GM23338 (cell line): ENCODE data around the gene EIF4E. TPM values are rescaled to one million over a fixed set of nuclear protein-coding genes. Genes with fewer than 3 reads are reported as not detected.
A peak's percentile ranks its signal among the peaks of the same experiment; 100 is the strongest.

Source experiments
- ATAC-seq: fragments of 200-7000 bp; cut with Tn5 transposase; 3 replicates; pipeline ENCODE4 v1.9.1; 2020
- DNase-seq: peaks from one replicate; pipeline ENCODE4 v3.0.0-alpha.2; 2015; ENCODE audit warnings: low spot score
- H2AFZ ChIP-seq: fragments of 200-600 bp; sonication (generic); 2 replicates; pipeline ENCODE4 v1.8.0; 2016; ENCODE audit warnings: antibody characterized with exemption, mild to moderate bottlenecking, moderate library complexity
- H3F3A ChIP-seq: fragments of 200-600 bp; sonication (generic); replicated peaks from 2 replicates; pipeline ENCODE4 v1.8.0; 2017; ENCODE audit warnings: antibody characterized with exemption, mixed run types, low read depth
- H3K27ac ChIP-seq: fragments of 200-600 bp; sonication (generic); 2 replicates; pipeline ENCODE4 v1.6.1; 2016; ENCODE audit warnings: low read depth
- H3K27me3 ChIP-seq: fragments of 200-600 bp; sonication (generic); 2 replicates; pipeline ENCODE4 v1.8.0; 2016; ENCODE audit warnings: mild to moderate bottlenecking, mixed run types, moderate library complexity; ENCODE audit not compliant: insufficient read depth
- H3K36me3 ChIP-seq: fragments of 200-600 bp; sonication (generic); 2 replicates; pipeline ENCODE4 v1.8.0; 2016; ENCODE audit warnings: mild to moderate bottlenecking; ENCODE audit not compliant: insufficient read depth
- H3K4me1 ChIP-seq: fragments of 200-600 bp; sonication (generic); 2 replicates; pipeline ENCODE4 v1.8.0; 2016; ENCODE audit warnings: mild to moderate bottlenecking, moderate library complexity; ENCODE audit not compliant: insufficient read depth
- H3K4me2 ChIP-seq: fragments of 200-600 bp; sonication (generic); 2 replicates; pipeline ENCODE4 v1.7.1; 2017; ENCODE audit warnings: mixed run types
- H3K4me3 ChIP-seq: fragments of 200-600 bp; sonication (generic); 2 replicates; pipeline ENCODE4 v1.6.1; 2016; ENCODE audit warnings: mixed run types
- H3K79me2 ChIP-seq: fragments of 200-600 bp; sonication (generic); replicated peaks from 2 replicates; pipeline ENCODE4 v1.8.0; 2017; ENCODE audit warnings: mild to moderate bottlenecking; ENCODE audit not compliant: insufficient read depth
- H3K9me2 ChIP-seq: fragments of 200-600 bp; sonication (generic); 2 replicates; pipeline ENCODE4 v1.8.0; 2017; ENCODE audit not compliant: insufficient read depth
- H4K20me1 ChIP-seq: fragments of 200-600 bp; sonication (generic); replicated peaks from 2 replicates; pipeline ENCODE4 v1.8.0; 2017; ENCODE audit warnings: mild to moderate bottlenecking; ENCODE audit not compliant: insufficient read depth
- H3K27ac Mint-ChIP-seq: 2 replicates; pipeline ENCODE4 v1.8.0; 2020; ENCODE audit warnings: inconsistent platforms, mild to moderate bottlenecking, moderate library complexity, mixed read lengths
- H3K27me3 Mint-ChIP-seq: 3 replicates; pipeline ENCODE4 v1.8.0; 2022; ENCODE audit warnings: low read depth, mild to moderate bottlenecking, moderate library complexity, mixed read lengths, inconsistent platforms; ENCODE audit not compliant: insufficient read depth, poor library complexity
- H3K36me3 Mint-ChIP-seq: 3 replicates; pipeline ENCODE4 v1.8.0; 2021; ENCODE audit warnings: low read depth, mild to moderate bottlenecking, inconsistent platforms, moderate library complexity, mixed read lengths
- H3K4me1 Mint-ChIP-seq: 3 replicates; pipeline ENCODE4 v1.8.0; 2020; ENCODE audit warnings: mild to moderate bottlenecking, inconsistent platforms, mixed read lengths
- H3K4me3 Mint-ChIP-seq: 3 replicates; pipeline ENCODE4 v1.8.0; 2021; ENCODE audit warnings: moderate library complexity, mild to moderate bottlenecking, inconsistent platforms, mixed read lengths
- H3K9me3 Mint-ChIP-seq: 3 replicates; pipeline ENCODE4 v1.8.0; 2020; ENCODE audit warnings: moderate library complexity, mild to moderate bottlenecking, inconsistent platforms, mixed read lengths
- CREB1 ChIP-seq: fragments of 250-450 bp; sonication (Bioruptor Pico); IDR thresholded peaks from 2 replicates; pipeline ENCODE4 v1.5.0; 2020; ENCODE audit warnings: low read depth, mild to moderate bottlenecking, moderate library complexity
- EZH2 ChIP-seq: fragments of 200-600 bp; sonication (generic); IDR thresholded peaks from one replicate; pipeline ENCODE4 v1.8.0; 2017; ENCODE audit warnings: antibody characterized with exemption, mild to moderate bottlenecking, low read depth; ENCODE audit not compliant: unreplicated experiment
- EZH2phosphoT487 ChIP-seq: fragments of 200-600 bp; sonication (generic); IDR thresholded peaks from one replicate; pipeline ENCODE4 v1.8.1; 2018; ENCODE audit warnings: antibody characterized with exemption; ENCODE audit not compliant: unreplicated experiment
- JUNB ChIP-seq: IDR thresholded peaks from one replicate; pipeline ENCODE4 v1.6.1; 2016; ENCODE audit warnings: antibody characterized with exemption; ENCODE audit not compliant: unreplicated experiment
- NANOG ChIP-seq: IDR thresholded peaks from 2 replicates; pipeline ENCODE4 v1.6.1; 2016; ENCODE audit warnings: antibody characterized with exemption, borderline replicate concordance
- POLR2AphosphoS5 ChIP-seq: IDR thresholded peaks from 2 replicates; pipeline ENCODE4 v1.6.1; 2016; ENCODE audit warnings: antibody characterized with exemption, low read depth
- ZNF114 ChIP-seq: fragments of 250-450 bp; sonication (Bioruptor Pico); IDR thresholded peaks from 2 replicates; pipeline ENCODE4 v1.5.0; 2020; ENCODE audit warnings: mild to moderate bottlenecking, moderate library complexity
- ZNF331 ChIP-seq: fragments of 250-450 bp; sonication (Bioruptor Pico); IDR thresholded peaks from 2 replicates; pipeline ENCODE4 v1.5.0; 2020; ENCODE audit warnings: low read depth, mild to moderate bottlenecking, moderate library complexity
- polyA plus RNA-seq: library from polyadenylated mRNA; unstranded; fragments of >200 nt; fragmentation: Nextera tagmentation; extraction: Ambion mirVana; gene quantifications from 2 replicates; pipeline ENCODE4 v1.2.1, GENCODE V29; 2016
- total RNA-seq: library from RNA; depleted of rRNA; stranded (reverse); fragments of >200 nt; shearing (Covaris generic); gene quantifications from 2 replicates; pipeline ENCODE4 v1.2.3, GENCODE V29; 2014
- TF ChIP-seq, protein P1 (sequence below): IDR thresholded peaks from one replicate; pipeline ENCODE4 v1.6.1; 2018; ENCODE audit warnings: antibody characterized with exemption; ENCODE audit not compliant: unreplicated experiment
- TF ChIP-seq, protein P2 (sequence below), 2 experiments: fragments of 200-600 bp in 1 of 2; sonication (generic) in 1 of 2; conservative IDR thresholded peaks; 2 replicates each; pipeline versions ENCODE4 v1.5.1 to v1.6.1; 2016 to 2017; ENCODE audit warnings: antibody characterized with exemption in 2 of 2, low read depth in 2 of 2, mild to moderate bottlenecking in 2 of 2, moderate library complexity in 1 of 2
- TF ChIP-seq, protein P3 (sequence below): IDR thresholded peaks from 2 replicates; pipeline ENCODE4 v1.6.1; 2016; ENCODE audit warnings: antibody characterized with exemption

EIF4E gene
- total and polyA plus RNA-seq, 2 experiments from 2014 or later: 113 to 351 TPM

DNA sequence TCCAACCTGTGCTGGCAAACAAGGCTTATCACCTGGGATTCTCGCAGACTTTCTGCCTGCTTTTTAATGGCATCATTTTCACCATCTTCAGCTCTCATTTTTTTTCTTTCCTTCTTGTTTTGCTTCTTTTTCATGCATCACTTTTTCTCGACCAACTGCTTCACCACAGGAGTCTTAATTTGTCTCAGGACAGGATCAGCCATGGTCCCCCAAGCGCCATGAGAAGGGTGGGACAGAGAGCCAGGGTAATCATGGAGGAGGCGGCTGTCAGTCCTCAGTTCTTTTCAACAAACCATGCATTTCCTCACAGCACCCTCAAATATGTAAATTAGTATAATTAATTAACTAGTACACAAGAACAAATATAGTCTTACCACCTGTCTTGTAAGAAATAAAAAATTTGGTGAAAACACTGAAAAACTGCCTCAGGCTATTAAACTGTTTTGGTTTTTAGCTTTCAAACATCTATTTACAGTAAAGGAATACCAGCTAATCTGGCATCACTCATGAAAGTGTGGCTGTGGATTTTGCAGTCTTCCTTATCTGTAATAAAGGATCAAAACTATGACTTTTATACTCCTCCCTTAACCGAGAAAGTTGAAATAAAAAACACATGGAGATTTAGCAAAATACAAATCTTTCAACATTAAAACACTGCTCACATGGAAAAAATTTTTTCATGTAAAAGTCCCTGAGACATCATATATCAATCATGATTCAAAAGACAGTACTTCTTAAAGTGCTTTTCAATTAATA lies 19.1 kb downstream of the EIF4E start (continued):
- TF ChIP-seq ZNF114 (CRISPR knock-in tag): no peak

DNA sequence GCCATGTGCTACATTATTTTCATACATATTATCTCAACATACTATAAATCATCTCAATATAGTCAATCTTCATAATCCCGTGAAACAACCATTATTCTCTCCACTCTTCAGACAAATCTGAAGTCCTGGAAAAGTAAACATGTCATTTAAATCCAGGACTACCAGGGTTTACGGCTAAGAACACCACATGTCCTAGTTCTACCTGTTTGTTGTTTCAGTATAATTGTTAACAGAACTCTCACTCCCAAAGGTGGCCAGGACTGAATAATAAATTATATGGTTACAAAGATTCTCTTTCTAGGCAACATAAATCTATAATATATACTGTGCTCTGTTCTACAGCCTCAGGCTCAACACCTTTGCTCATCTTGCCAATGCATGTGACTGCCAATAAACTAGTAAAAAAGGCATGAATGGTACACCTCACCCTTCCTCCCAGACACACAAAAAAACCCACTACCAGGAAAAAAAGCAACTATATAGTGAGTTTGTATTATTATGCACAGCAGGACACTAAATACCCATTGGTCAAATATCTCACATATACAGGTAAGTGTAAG lies 20.1 kb downstream of the EIF4E start:
- Histone ChIP-seq H3K36me3 (no peaks in the 10 kb centered on the region), H3K27ac (0 out of 2 replicates have a peak overlapping the region, but pooled peaks have one; percentile 35), H3K79me2 (peaks cover 100% of the 10 kb centered on the region), H3K9me2 (no peaks in the 10 kb centered on the region), H3K4me2 (no peak overlapping the region), H4K20me1 (peaks cover 83% of the 10 kb centered on the region), H3K27me3 (no peaks in the 10 kb centered on the region), H3F3A (no peaks in the 10 kb centered on the region), H3K4me3 (no peak overlapping the region), H3K4me1 (peaks cover 45% of the 10 kb centered on the region), H2AFZ (no peak overlapping the region)
- Mint-ChIP-seq H3K9me3 (no peaks in the 10 kb centered on the region), H3K27ac (no peak overlapping the region), H3K36me3 (no peaks in the 10 kb centered on the region; the same call in 2 of the 3 replicates), H3K4me1 (peaks cover 50% of the 10 kb centered on the region), H3K27me3 (peaks cover 1% of the 10 kb centered on the region), H3K4me3 (no peak overlapping the region)
- no peak for ATAC-seq
- DNase-seq: no peak
- TF ChIP-seq CREB1 (no peak), JUNB (no peak), NANOG (no peak), POLR2AphosphoS5 (no peak), EZH2 (no peak), ZNF114 (CRISPR knock-in tag) (no peak), ZNF331 (CRISPR knock-in tag) (no peak), EZH2phosphoT487 (no peak)
- TF ChIP-seq, protein P1, sequence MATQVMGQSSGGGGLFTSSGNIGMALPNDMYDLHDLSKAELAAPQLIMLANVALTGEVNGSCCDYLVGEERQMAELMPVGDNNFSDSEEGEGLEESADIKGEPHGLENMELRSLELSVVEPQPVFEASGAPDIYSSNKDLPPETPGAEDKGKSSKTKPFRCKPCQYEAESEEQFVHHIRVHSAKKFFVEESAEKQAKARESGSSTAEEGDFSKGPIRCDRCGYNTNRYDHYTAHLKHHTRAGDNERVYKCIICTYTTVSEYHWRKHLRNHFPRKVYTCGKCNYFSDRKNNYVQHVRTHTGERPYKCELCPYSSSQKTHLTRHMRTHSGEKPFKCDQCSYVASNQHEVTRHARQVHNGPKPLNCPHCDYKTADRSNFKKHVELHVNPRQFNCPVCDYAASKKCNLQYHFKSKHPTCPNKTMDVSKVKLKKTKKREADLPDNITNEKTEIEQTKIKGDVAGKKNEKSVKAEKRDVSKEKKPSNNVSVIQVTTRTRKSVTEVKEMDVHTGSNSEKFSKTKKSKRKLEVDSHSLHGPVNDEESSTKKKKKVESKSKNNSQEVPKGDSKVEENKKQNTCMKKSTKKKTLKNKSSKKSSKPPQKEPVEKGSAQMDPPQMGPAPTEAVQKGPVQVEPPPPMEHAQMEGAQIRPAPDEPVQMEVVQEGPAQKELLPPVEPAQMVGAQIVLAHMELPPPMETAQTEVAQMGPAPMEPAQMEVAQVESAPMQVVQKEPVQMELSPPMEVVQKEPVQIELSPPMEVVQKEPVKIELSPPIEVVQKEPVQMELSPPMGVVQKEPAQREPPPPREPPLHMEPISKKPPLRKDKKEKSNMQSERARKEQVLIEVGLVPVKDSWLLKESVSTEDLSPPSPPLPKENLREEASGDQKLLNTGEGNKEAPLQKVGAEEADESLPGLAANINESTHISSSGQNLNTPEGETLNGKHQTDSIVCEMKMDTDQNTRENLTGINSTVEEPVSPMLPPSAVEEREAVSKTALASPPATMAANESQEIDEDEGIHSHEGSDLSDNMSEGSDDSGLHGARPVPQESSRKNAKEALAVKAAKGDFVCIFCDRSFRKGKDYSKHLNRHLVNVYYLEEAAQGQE: no peak
- TF ChIP-seq, protein P2, sequence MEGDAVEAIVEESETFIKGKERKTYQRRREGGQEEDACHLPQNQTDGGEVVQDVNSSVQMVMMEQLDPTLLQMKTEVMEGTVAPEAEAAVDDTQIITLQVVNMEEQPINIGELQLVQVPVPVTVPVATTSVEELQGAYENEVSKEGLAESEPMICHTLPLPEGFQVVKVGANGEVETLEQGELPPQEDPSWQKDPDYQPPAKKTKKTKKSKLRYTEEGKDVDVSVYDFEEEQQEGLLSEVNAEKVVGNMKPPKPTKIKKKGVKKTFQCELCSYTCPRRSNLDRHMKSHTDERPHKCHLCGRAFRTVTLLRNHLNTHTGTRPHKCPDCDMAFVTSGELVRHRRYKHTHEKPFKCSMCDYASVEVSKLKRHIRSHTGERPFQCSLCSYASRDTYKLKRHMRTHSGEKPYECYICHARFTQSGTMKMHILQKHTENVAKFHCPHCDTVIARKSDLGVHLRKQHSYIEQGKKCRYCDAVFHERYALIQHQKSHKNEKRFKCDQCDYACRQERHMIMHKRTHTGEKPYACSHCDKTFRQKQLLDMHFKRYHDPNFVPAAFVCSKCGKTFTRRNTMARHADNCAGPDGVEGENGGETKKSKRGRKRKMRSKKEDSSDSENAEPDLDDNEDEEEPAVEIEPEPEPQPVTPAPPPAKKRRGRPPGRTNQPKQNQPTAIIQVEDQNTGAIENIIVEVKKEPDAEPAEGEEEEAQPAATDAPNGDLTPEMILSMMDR (conservative IDR thresholded peaks at IDR 0.05; ENCODE audit: low read depth in 2 of 2): no peak
- TF ChIP-seq, protein P3, sequence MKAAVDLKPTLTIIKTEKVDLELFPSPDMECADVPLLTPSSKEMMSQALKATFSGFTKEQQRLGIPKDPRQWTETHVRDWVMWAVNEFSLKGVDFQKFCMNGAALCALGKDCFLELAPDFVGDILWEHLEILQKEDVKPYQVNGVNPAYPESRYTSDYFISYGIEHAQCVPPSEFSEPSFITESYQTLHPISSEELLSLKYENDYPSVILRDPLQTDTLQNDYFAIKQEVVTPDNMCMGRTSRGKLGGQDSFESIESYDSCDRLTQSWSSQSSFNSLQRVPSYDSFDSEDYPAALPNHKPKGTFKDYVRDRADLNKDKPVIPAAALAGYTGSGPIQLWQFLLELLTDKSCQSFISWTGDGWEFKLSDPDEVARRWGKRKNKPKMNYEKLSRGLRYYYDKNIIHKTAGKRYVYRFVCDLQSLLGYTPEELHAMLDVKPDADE: no peak
